HepG2 (cell line): ENCODE results near the gene MTA3. TPM values are rescaled to one million over a fixed set of nuclear protein-coding genes. Genes with fewer than 3 reads are reported as not detected.

ENCODE experiments used
- IRF2 ChIP-seq: IDR thresholded peaks from 2 replicates; pipeline ENCODE4 v1.6.1; 2018; ENCODE audit warnings: missing genetic modification reagents, missing compliant biosample characterization
- TARDBP ChIP-seq: sonication (generic); formaldehyde crosslinking; IDR thresholded peaks from 2 replicates; pipeline ENCODE4 v1.8.0; 2022; ENCODE audit warnings: mild to moderate bottlenecking, missing genetic modification reagents
- U2AF2 ChIP-seq: fragments of 200-400 bp; formaldehyde crosslinking; IDR thresholded peaks from 2 replicates; pipeline ENCODE4 v1.6.1; 2017; ENCODE audit warnings: low read depth, mild to moderate bottlenecking, low read length
- ZNF12 ChIP-seq: sonication (generic); formaldehyde crosslinking; IDR thresholded peaks from 2 replicates; pipeline ENCODE4 v1.5.0; 2020; ENCODE audit warnings: missing genetic modification reagents
- ZNF883 ChIP-seq: sonication (generic); formaldehyde crosslinking; IDR thresholded peaks from 2 replicates; pipeline ENCODE4 v1.5.1; 2020; ENCODE audit warnings: mild to moderate bottlenecking, missing genetic modification reagents; ENCODE audit errors: not compliant biosample characterization
- polyA plus RNA-seq, 8 experiments: library from polyadenylated mRNA; depleted of rRNA in 3 of 8; stranded (reverse) in 7 of 8; unstranded in 1 of 8; fragments of >200 nt; fragmentation: Illumina TruSeq in 4 of 8; extraction: Trizol in 4 of 8; gene quantifications; 2 replicates each; pipeline versions ENCODE4 v1.2.1 to v1.2.3, GENCODE V29; 2011 to 2016; ENCODE audit warnings: low read depth in 4 of 8, missing spikeins in 1 of 8, mixed read lengths in 1 of 8; ENCODE audit not compliant: insufficient read depth in 1 of 8
- total RNA-seq, 5 experiments: library from RNA; depleted of rRNA; stranded (reverse); fragments of >200 nt; fragmentation: Illumina TruSeq; extraction: Trizol; gene quantifications; 2 replicates each; pipeline ENCODE4 v1.2.3, GENCODE V29; 2016; ENCODE audit warnings: low read depth in 1 of 5
- TF ChIP-seq, protein P1 (sequence below): sonication (generic); formaldehyde crosslinking; IDR thresholded peaks from 2 replicates; pipeline ENCODE4 v1.4.0; 2020; ENCODE audit warnings: missing genetic modification reagents
- TF ChIP-seq, protein P2 (sequence below): sonication (generic); formaldehyde crosslinking; IDR thresholded peaks from 2 replicates; pipeline ENCODE4 v1.4.0; 2020; ENCODE audit warnings: missing genetic modification reagents; ENCODE audit errors: not compliant biosample characterization

Gene MTA3
- total and polyA plus RNA-seq, 2 of the 13 experiments (the other 11 are each of a cell fraction or from before 2014, with no cell fraction given) = 48.8 to 77.8 TPM

DNA sequence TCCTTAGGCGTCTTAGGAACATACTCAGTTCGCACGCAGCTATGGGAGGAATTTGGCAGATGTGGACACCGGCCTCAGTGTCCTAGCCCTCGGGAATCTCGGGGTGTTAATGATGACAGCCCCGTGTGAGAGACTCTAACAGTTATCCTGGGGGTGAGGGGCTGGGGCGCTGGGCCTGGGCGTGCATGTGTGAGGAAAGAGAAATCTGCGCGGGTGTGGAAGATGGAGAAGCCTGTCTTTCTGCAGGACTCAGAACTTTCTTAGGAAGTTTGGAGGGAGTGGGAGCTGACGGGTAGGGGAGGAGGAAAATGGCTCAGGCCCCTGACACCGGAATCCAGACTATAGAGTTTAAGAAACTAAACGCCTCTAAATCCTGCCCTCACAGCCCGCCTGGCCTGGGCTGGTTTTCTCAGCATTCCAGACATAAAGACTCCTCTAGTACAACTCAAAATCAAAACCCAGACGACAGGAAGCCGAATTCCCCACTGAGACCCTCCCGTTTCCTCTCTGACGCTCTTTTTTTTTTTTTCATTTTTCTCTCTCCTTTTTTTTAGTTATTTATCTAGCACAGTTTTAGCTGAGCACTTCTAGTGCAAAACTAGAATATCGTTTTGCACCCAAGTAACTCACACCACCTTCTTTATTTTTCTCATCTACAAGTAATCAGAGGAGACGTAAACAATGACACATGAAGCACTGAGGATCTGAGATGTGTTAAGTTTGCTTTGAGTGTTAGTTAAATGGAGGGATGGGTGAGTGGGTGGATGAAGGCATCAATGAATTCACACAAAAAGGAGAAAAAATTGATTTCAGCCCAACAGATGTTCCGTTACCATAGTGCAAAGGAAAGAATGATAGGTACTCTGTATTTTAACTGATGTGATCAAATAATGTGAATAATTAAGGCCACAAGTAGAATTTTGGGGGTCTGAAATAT lies 225.2 kb downstream of the MTA3 start (continued):
- TF ChIP-seq, protein P1, sequence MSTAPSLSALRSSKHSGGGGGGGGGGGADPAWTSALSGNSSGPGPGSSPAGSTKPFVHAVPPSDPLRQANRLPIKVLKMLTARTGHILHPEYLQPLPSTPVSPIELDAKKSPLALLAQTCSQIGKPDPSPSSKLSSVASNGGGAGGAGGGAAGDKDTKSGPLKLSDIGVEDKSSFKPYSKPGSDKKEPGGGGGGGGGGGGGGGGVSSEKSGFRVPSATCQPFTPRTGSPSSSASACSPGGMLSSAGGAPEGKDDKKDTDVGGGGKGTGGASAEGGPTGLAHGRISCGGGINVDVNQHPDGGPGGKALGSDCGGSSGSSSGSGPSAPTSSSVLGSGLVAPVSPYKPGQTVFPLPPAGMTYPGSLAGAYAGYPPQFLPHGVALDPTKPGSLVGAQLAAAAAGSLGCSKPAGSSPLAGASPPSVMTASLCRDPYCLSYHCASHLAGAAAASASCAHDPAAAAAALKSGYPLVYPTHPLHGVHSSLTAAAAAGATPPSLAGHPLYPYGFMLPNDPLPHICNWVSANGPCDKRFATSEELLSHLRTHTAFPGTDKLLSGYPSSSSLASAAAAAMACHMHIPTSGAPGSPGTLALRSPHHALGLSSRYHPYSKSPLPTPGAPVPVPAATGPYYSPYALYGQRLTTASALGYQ (CRISPR knock-in tag) = 0 out of 2 replicates have a peak, but pooled peaks have one; percentile 17
- 0 out of 2 replicates have a peak, but pooled peaks have one; percentile 2 for TF ChIP-seq IRF2
- TF ChIP-seq, protein P2, sequence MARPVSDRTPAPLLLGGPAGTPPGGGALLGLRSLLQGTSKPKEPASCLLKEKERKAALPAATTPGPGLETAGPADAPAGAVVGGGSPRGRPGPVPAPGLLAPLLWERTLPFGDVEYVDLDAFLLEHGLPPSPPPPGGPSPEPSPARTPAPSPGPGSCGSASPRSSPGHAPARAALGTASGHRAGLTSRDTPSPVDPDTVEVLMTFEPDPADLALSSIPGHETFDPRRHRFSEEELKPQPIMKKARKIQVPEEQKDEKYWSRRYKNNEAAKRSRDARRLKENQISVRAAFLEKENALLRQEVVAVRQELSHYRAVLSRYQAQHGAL (CRISPR knock-in tag) = no peak
- TF ChIP-seq TARDBP = no peak
- 0 out of 2 replicates have a peak, but pooled peaks have one; percentile 25 for TF ChIP-seq ZNF12 (CRISPR knock-in tag)
- TF ChIP-seq ZNF883 = peak; percentile 1
- no peak for TF ChIP-seq U2AF2
